CD4-positive, alpha-beta T cell (primary cell): ENCODE measurements around the gene SEC11C. TPM values are rescaled to one million over a fixed set of nuclear protein-coding genes. Genes with fewer than 3 reads are reported as not detected.
A peak's percentile ranks its signal among the peaks of the same experiment; 100 is the strongest.

Source experiments
- ATAC-seq: fragments of 200-7000 bp; cut with Tn5 transposase; one replicate; pipeline ENCODE4 v1.10.0; 2022; ENCODE audit warnings: mild to moderate bottlenecking; ENCODE audit not compliant: poor library complexity
- CTCF ChIA-PET: fragments of 350-600 bp; sonication (Branson Sonifier 250); formaldehyde crosslinking; loops from one replicate; lab custom pipeline; 2021; ENCODE audit warnings: antibody characterized with exemption, inconsistent platforms; lab: Charles Lee
- POLR2A ChIA-PET: fragments of 350-600 bp; sonication (Branson Sonifier 250); formaldehyde crosslinking; loops from one replicate; lab custom pipeline; 2021; ENCODE audit warnings: antibody characterized with exemption, inconsistent platforms; lab: Charles Lee
- DNase-seq, 14 experiments: peaks; one replicate each; pipeline ENCODE4 v3.0.0-alpha.2; 2013 to 2020; ENCODE audit warnings: mixed read lengths in 2 of 14
- H3K27ac ChIP-seq, 2 donors: one replicate each; pipeline versions ENCODE4 v1.5.1 to v1.7.0; 2013; ENCODE audit warnings: low read length in 2 of 2, low read depth in 1 of 2, mild to moderate bottlenecking in 1 of 2
- H3K27me3 ChIP-seq, 2 experiments: 1 replicate in 1 of 2; 2 replicates in 1 of 2; pipeline versions ENCODE4 v1.6.1 to v1.7.0; 2013; ENCODE audit warnings: low read length in 2 of 2, control low read depth in 1 of 2, mild to moderate bottlenecking in 1 of 2, moderate library complexity in 1 of 2; ENCODE audit not compliant: insufficient read depth in 2 of 2, control insufficient read depth in 1 of 2
- H3K36me3 ChIP-seq: one replicate; pipeline ENCODE4 v1.6.1; 2013; ENCODE audit warnings: low read length, control low read depth; ENCODE audit not compliant: insufficient read depth
- H3K4me1 ChIP-seq: one replicate; pipeline ENCODE4 v1.6.1; 2013; ENCODE audit warnings: low read length, control low read depth; ENCODE audit not compliant: insufficient read depth
- H3K4me3 ChIP-seq: one replicate; pipeline ENCODE4 v1.5.1; 2013; ENCODE audit warnings: mild to moderate bottlenecking, low read length, moderate library complexity
- H3K9me3 ChIP-seq, 2 experiments: 1 replicate in 1 of 2; 2 replicates in 1 of 2; pipeline versions ENCODE4 v1.6.1 to v1.7.0; 2013; ENCODE audit warnings: low read length in 2 of 2, mild to moderate bottlenecking in 2 of 2, control low read depth in 1 of 2, moderate library complexity in 1 of 2; ENCODE audit not compliant: control insufficient read depth in 1 of 2, insufficient read depth in 1 of 2
- H3K27ac Mint-ChIP-seq: one replicate; pipeline ENCODE4 v1.8.0; 2020; ENCODE audit warnings: mixed read lengths
- H3K27me3 Mint-ChIP-seq: one replicate; pipeline ENCODE4 v1.8.0; 2021; ENCODE audit warnings: mixed read lengths
- H3K36me3 Mint-ChIP-seq: one replicate; pipeline ENCODE4 v1.8.0; 2021; ENCODE audit warnings: low read depth, mixed read lengths
- H3K4me1 Mint-ChIP-seq: one replicate; pipeline ENCODE4 v1.8.0; 2021; ENCODE audit warnings: low read depth, mixed read lengths
- H3K4me3 Mint-ChIP-seq: one replicate; pipeline ENCODE4 v1.8.0; 2020; ENCODE audit warnings: mild to moderate bottlenecking, mixed read lengths
- H3K9me3 Mint-ChIP-seq: one replicate; pipeline ENCODE4 v1.8.0; 2020; ENCODE audit warnings: mixed read lengths
- intact Hi-C, 2 experiments: fragments of 100-400 bp; cut with DNase I in 1 of 2; cut with micrococcal nuclease in 1 of 2; formaldehyde crosslinking; loops; one replicate each; pipeline versions ENCODE4 v1.15.1 to v1.9.0; 2023 to 2025; cut with DNase I, micrococcal nuclease
- total RNA-seq, 174 experiments: library from RNA in 2 of 174; stranded (reverse) in 2 of 174; gene quantifications; one replicate each; pipeline ENCODE4 v1.2.3 and lab custom pipeline; 2021 to 2026
- TF ChIP-seq, protein P1 (sequence below): fragments of 200-600 bp; IDR thresholded peaks from one replicate; pipeline ENCODE4 v1.8.0; 2022; ENCODE audit warnings: antibody characterized with exemption, mild to moderate bottlenecking

The SEC11C gene
- total RNA-seq, 2 experiments from 2014 or later, result 42.0 to 44.1 TPM

DNA sequence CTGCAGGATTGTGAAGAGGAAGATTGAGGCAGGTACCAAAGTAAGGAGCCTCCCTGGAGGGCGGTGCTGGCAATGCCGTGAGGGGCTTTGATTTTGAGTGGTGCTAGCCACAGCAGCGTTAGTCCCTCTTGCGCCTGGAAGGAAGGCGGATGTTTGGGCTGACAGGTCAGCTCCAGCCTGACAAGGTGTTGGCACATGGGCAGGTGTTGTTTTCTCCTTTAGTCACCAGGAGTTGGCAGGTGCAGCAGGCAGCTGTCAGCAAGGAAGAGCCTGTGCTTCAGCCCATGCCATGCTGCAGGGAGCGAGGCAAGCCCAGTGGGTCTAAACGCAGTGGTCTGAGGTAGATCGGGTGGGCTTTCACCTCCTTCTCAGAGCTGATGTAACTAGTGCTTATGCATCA, 8.5 kb downstream of the SEC11C start:
- no peaks in the 10 kb centered on the region for H3K9me3 Mint-ChIP-seq
- Histone ChIP-seq H3K36me3 (peaks cover 28% of the 10 kb centered on the region), H3K9me3 (no peaks in the 10 kb centered on the region), H3K4me1 (peaks cover 22% of the 10 kb centered on the region), H3K27me3 (no peaks in the 10 kb centered on the region), H3K27ac (no peak overlapping the region), H3K4me3 (no peak overlapping the region)
- peaks cover 60% of the 10 kb centered on the region for H3K4me1 Mint-ChIP-seq
- H3K27me3 Mint-ChIP-seq, result no peaks in the 10 kb centered on the region
- TF ChIP-seq, protein P1, sequence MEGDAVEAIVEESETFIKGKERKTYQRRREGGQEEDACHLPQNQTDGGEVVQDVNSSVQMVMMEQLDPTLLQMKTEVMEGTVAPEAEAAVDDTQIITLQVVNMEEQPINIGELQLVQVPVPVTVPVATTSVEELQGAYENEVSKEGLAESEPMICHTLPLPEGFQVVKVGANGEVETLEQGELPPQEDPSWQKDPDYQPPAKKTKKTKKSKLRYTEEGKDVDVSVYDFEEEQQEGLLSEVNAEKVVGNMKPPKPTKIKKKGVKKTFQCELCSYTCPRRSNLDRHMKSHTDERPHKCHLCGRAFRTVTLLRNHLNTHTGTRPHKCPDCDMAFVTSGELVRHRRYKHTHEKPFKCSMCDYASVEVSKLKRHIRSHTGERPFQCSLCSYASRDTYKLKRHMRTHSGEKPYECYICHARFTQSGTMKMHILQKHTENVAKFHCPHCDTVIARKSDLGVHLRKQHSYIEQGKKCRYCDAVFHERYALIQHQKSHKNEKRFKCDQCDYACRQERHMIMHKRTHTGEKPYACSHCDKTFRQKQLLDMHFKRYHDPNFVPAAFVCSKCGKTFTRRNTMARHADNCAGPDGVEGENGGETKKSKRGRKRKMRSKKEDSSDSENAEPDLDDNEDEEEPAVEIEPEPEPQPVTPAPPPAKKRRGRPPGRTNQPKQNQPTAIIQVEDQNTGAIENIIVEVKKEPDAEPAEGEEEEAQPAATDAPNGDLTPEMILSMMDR, result no peak
- DNase-seq, result no peak
- no peak overlapping the region for H3K27ac Mint-ChIP-seq
- ChIA-PET POLR2A (no interaction called here), CTCF (no interaction called here)
- no peak for ATAC-seq
- intact Hi-C loops, result loop anchor here in 1 of 2 experiments (10.0 kb wide), 1 partner anchor 207 kb away; the partner anchor contains the start of gene LMAN1
- H3K4me3 Mint-ChIP-seq, result no peak overlapping the region
- H3K36me3 Mint-ChIP-seq, result peaks cover 47% of the 10 kb centered on the region

DNA sequence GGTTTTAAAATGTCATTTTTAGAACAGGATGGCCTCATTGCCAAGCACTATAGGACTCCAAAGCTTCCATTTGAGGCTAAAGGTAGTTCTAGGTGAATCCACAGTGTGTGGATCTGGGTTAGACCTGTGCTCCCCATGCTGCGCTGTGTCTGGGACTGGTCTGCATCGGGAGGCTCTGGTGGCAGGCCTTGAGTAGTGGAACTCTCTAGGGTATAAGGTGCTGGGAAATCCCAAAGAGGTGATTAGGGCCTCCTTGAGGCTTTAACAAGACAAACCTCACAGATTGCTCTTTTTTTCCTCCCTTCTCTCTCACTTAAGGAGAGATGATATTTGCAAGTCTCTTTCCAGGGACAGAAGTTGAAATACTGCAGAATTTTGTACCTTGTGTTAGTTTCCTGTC, 9.3 kb downstream of the SEC11C start:
- ATAC-seq (no peak), DNase-seq (no peak)
- Histone ChIP-seq H3K9me3 (no peaks in the 10 kb centered on the region), H3K4me3 (no peak overlapping the region), H3K27ac (no peak overlapping the region), H3K36me3 (peaks cover 31% of the 10 kb centered on the region), H3K4me1 (peaks cover 17% of the 10 kb centered on the region), H3K27me3 (no peaks in the 10 kb centered on the region)
- CTCF ChIA-PET, result no interaction called here
- H3K27me3 Mint-ChIP-seq, result no peaks in the 10 kb centered on the region
- TF ChIP-seq, protein P1, result no peak
- no peaks in the 10 kb centered on the region for H3K9me3 Mint-ChIP-seq
- peaks cover 54% of the 10 kb centered on the region for H3K4me1 Mint-ChIP-seq
- POLR2A ChIA-PET, result no interaction called here
- no peak overlapping the region for H3K4me3 Mint-ChIP-seq
- peak overlapping the region; percentile 44 for H3K27ac Mint-ChIP-seq
- intact Hi-C loops, result loop anchor here in 1 of 2 experiments (10.0 kb wide), 1 partner anchor 206 kb away; the partner anchor contains the start of gene LMAN1
- H3K36me3 Mint-ChIP-seq, result peaks cover 55% of the 10 kb centered on the region

DNA sequence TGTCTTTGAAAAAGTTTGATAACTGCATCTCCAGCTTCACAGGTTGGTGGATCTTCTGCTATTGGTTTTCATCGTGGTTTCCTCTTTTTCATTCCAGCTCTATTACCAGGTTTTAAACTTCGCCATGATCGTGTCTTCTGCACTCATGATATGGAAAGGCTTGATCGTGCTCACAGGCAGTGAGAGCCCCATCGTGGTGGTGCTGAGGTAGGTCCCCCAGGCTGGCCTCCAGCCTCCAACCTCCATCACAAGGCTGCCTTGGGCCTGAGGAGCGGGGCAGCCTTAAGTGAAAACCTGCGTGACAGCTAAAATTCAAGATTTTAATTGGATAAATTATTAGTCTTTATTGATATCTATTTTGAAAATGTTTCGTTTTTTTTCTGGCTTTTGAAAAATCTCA, 9.7 kb downstream of the SEC11C start:
- H3K4me3 Mint-ChIP-seq, result no peak overlapping the region
- peaks cover 59% of the 10 kb centered on the region for H3K36me3 Mint-ChIP-seq
- Histone ChIP-seq H3K9me3 (no peaks in the 10 kb centered on the region), H3K4me3 (no peak overlapping the region), H3K27me3 (no peaks in the 10 kb centered on the region), H3K36me3 (peaks cover 35% of the 10 kb centered on the region), H3K4me1 (peaks cover 17% of the 10 kb centered on the region), H3K27ac (no peak overlapping the region)
- no peak for ATAC-seq
- CTCF ChIA-PET, result interaction anchor here (0.7 kb wide), 1 partner anchor 29 kb away, joined by 4 read pairs; no protein-coding TSS in a partner anchor
- DNase-seq, result no peak
- intact Hi-C loops, result loop anchor here in 1 of 2 experiments (10.0 kb wide), 1 partner anchor 205 kb away; the partner anchor contains the start of gene LMAN1
- POLR2A ChIA-PET, result no interaction called here
- H3K4me1 Mint-ChIP-seq, result peaks cover 54% of the 10 kb centered on the region
- peak overlapping the region; percentile 44 for H3K27ac Mint-ChIP-seq
- TF ChIP-seq, protein P1, result no peak
- H3K27me3 Mint-ChIP-seq, result no peaks in the 10 kb centered on the region
- H3K9me3 Mint-ChIP-seq, result no peaks in the 10 kb centered on the region
